Neural progenitor cell (in vitro differentiated cells): ENCODE results near the gene SHISAL1.

ENCODE experiments used
- EZH2 ChIP-seq: fragments of 200-600 bp; sonication (generic); IDR thresholded peaks from 2 replicates; pipeline ENCODE4 v1.6.1; 2017; ENCODE audit warnings: antibody characterized with exemption, mild to moderate bottlenecking, moderate library complexity
- TF ChIP-seq, protein P1 (sequence below): fragments of 200-600 bp; sonication (generic); IDR thresholded peaks from 2 replicates; pipeline ENCODE4 v1.5.1; 2017; ENCODE audit warnings: antibody characterized with exemption, mild to moderate bottlenecking

DNA sequence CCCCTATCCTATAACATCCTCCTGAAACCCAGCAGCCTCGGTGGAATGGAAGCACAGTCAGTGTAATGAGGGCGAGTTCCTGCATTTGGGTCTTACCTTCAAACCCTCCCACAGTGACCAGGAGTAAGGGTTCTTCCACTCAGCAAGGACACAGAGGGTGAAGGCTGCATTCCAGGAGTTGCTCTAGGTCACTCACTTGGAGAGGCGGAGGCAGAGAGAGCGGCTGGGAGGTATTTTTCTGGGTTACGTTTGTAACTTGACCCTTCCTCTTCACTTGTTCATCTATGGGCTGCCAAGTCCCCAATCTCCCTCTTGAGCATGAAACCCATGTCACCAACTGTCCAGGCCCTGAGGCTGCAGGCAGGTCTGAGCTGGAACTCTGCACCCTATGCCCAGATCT is 36.8 kb upstream of the SHISAL1 start:
- TF ChIP-seq, protein P1, sequence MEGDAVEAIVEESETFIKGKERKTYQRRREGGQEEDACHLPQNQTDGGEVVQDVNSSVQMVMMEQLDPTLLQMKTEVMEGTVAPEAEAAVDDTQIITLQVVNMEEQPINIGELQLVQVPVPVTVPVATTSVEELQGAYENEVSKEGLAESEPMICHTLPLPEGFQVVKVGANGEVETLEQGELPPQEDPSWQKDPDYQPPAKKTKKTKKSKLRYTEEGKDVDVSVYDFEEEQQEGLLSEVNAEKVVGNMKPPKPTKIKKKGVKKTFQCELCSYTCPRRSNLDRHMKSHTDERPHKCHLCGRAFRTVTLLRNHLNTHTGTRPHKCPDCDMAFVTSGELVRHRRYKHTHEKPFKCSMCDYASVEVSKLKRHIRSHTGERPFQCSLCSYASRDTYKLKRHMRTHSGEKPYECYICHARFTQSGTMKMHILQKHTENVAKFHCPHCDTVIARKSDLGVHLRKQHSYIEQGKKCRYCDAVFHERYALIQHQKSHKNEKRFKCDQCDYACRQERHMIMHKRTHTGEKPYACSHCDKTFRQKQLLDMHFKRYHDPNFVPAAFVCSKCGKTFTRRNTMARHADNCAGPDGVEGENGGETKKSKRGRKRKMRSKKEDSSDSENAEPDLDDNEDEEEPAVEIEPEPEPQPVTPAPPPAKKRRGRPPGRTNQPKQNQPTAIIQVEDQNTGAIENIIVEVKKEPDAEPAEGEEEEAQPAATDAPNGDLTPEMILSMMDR: no peak
- no peak for TF ChIP-seq EZH2
